DOHH2 (cell line): ENCODE measurements around the gene ARHGEF25.

ENCODE experiments used
- H3F3A ChIP-seq: fragments of 200-600 bp; sonication (generic), shearing (Covaris generic); 2 replicates; pipeline ENCODE4 v1.6.0; 2016; ENCODE audit warnings: antibody characterized with exemption, mild to moderate bottlenecking; ENCODE audit not compliant: control insufficient read depth, insufficient read depth
- H3K27ac ChIP-seq: fragments of 200-600 bp; sonication (generic); 2 replicates; pipeline ENCODE4 v1.5.1; 2014; ENCODE audit warnings: low read depth, mild to moderate bottlenecking, low read length, moderate library complexity
- H3K27me3 ChIP-seq: fragments of 200-600 bp; sonication (generic); 2 replicates; pipeline ENCODE4 v1.6.1; 2014; ENCODE audit warnings: mild to moderate bottlenecking, low read length, mixed read lengths; ENCODE audit not compliant: control insufficient read depth
- H3K36me3 ChIP-seq: fragments of 200-600 bp; sonication (generic); 2 replicates; pipeline ENCODE4 v1.6.1; 2014; ENCODE audit warnings: mild to moderate bottlenecking, low read length, moderate library complexity, mixed read lengths; ENCODE audit not compliant: control insufficient read depth
- H3K4me1 ChIP-seq: fragments of 200-600 bp; sonication (generic); 2 replicates; pipeline ENCODE4 v1.6.1; 2014; ENCODE audit warnings: mild to moderate bottlenecking, low read length, mixed read lengths; ENCODE audit not compliant: control insufficient read depth
- H3K4me2 ChIP-seq: fragments of 200-600 bp; sonication (generic); 2 replicates; pipeline ENCODE4 v1.6.0; 2014; ENCODE audit warnings: mild to moderate bottlenecking, low read length, moderate library complexity
- H3K4me3 ChIP-seq: fragments of 200-600 bp; sonication (generic); 2 replicates; pipeline ENCODE4 v1.5.1; 2014; ENCODE audit warnings: mild to moderate bottlenecking, low read length, mixed read lengths
- H3K79me2 ChIP-seq: fragments of 200-600 bp; sonication (generic); 2 replicates; pipeline ENCODE4 v1.6.1; 2014; ENCODE audit warnings: mild to moderate bottlenecking, low read length, mixed read lengths; ENCODE audit not compliant: control insufficient read depth
- H3K9me2 ChIP-seq: fragments of 200-600 bp; sonication (generic); replicated peaks from 2 replicates; pipeline ENCODE4 v1.6.1; 2014; ENCODE audit warnings: mild to moderate bottlenecking, low read length, mixed read lengths; ENCODE audit not compliant: control insufficient read depth
- H3K9me3 ChIP-seq: fragments of 200-600 bp; sonication (generic); 2 replicates; pipeline ENCODE4 v1.6.1; 2014; ENCODE audit warnings: antibody characterized with exemption, low read length, mixed read lengths; ENCODE audit not compliant: control insufficient read depth, insufficient read depth
- H4K20me1 ChIP-seq: fragments of 200-600 bp; sonication (generic); 2 replicates; pipeline ENCODE4 v1.6.0; 2014; ENCODE audit warnings: low read depth, mild to moderate bottlenecking, antibody characterized with exemption, low read length, moderate library complexity; ENCODE audit not compliant: control insufficient read depth, insufficient read depth
- CTCF ChIP-seq: fragments of 200-600 bp; sonication (generic); IDR thresholded peaks from one replicate; pipeline ENCODE4 v1.5.1; 2014; ENCODE audit warnings: antibody characterized with exemption, mild to moderate bottlenecking, low read depth, low read length; ENCODE audit not compliant: poor library complexity, severe bottlenecking
- EZH2phosphoT487 ChIP-seq: fragments of 200-600 bp; sonication (generic); IDR thresholded peaks from 2 replicates; pipeline ENCODE4 v1.6.1; 2017; ENCODE audit warnings: borderline replicate concordance, mild to moderate bottlenecking, antibody characterized with exemption, low read length, moderate library complexity, mixed read lengths

The ARHGEF25 gene

GRCh38 chr12:57611108-57611826, at the start of gene ARHGEF25:
Gene ARHGEF25, plus strand, starts transcription at chr12:57611435. Its CDS starts 460 bp downstream, at chr12:57611895.
- Histone ChIP-seq H3K9me2 (no peaks in the 10 kb centered on the region), H3K27me3 (peaks cover 62% of the 10 kb centered on the region), H3K4me2 (peak within 1 kb of the TSS; percentile 44; the same call in 1 of the 2 replicates), H3K79me2 (no peaks in the 10 kb centered on the region), H3K4me1 (peaks cover 31% of the 10 kb centered on the region), H4K20me1 (no peaks in the 10 kb centered on the region), H3K4me3 (peak within 1 kb of the TSS; percentile 50), H3F3A (peaks cover 3% of the 10 kb centered on the region; the same call in 1 of the 2 replicates), H3K9me3 (no peaks in the 10 kb centered on the region), H3K36me3 (no peaks in the 10 kb centered on the region), H3K27ac (no peak within 1 kb of the TSS)
- no peak for TF ChIP-seq EZH2phosphoT487
- no peak for TF ChIP-seq CTCF

GRCh38 chr12:57563358-57563757, 47.9 kb upstream of the ARHGEF25 start:
- Histone ChIP-seq H3K79me2 (no peaks in the 10 kb centered on the region), H3K27me3 (peaks cover 21% of the 10 kb centered on the region), H3K27ac (no peak overlapping the region), H3K9me2 (no peaks in the 10 kb centered on the region), H3K4me3 (no peak overlapping the region), H3K4me1 (no peaks in the 10 kb centered on the region), H3F3A (no peaks in the 10 kb centered on the region), H4K20me1 (no peaks in the 10 kb centered on the region), H3K9me3 (no peaks in the 10 kb centered on the region), H3K36me3 (no peaks in the 10 kb centered on the region), H3K4me2 (no peak overlapping the region)
- TF ChIP-seq EZH2phosphoT487 (no peak), CTCF (no peak)

GRCh38 chr12:57564178-57564740, 47.0 kb upstream of the ARHGEF25 start:
- Histone ChIP-seq H3K9me2 (no peaks in the 10 kb centered on the region), H3K4me1 (no peaks in the 10 kb centered on the region), H3K27me3 (peaks cover 18% of the 10 kb centered on the region), H3K79me2 (no peaks in the 10 kb centered on the region), H3K36me3 (no peaks in the 10 kb centered on the region), H3F3A (no peaks in the 10 kb centered on the region), H3K9me3 (no peaks in the 10 kb centered on the region), H3K4me3 (no peak overlapping the region), H3K4me2 (no peak overlapping the region), H3K27ac (no peak overlapping the region), H4K20me1 (no peaks in the 10 kb centered on the region)
- no peak for TF ChIP-seq CTCF
- no peak for TF ChIP-seq EZH2phosphoT487
